ENCODE results near the gene KRTAP4-6. TPM values are rescaled to one million over a fixed set of nuclear protein-coding genes. Genes with fewer than 3 reads are reported as not detected.

KRTAP4-6 gene
- total and polyA plus RNA-seq, 2 of the 13 experiments (the other 11 are each of a cell fraction or from before 2014, with no cell fraction given), result not detected

- Histone ChIP-seq H3K9me3 (ENCODE audit: low read length) (no peaks in the 10 kb centered on the region), H3K27ac (ENCODE audit: extremely low read length, insufficient read depth, low read length) (no peak overlapping the region), H3K79me2 (ENCODE audit: insufficient read depth, low read length) (no peaks in the 10 kb centered on the region), H3K36me3 (replicated peaks in 1 of 2; ENCODE audit: control insufficient read depth in 1 of 2, insufficient read depth in 2 of 2, low read length in 2 of 2) (no peaks in the 10 kb centered on the region), H4K20me1 (ENCODE audit: insufficient read depth, low read length) (no peaks in the 10 kb centered on the region), H3K27me3 (ENCODE audit: control insufficient read depth in 1 of 2, insufficient read depth in 2 of 2, low read length in 2 of 2) (peaks cover 0 to 33% of the 10 kb centered on the region in 2 experiments; a peak in 3 of 5 replicates), H3K4me3 (replicated peaks in 1 of 3; ENCODE audit: insufficient read depth in 1 of 3, low read depth in 2 of 3, low read length in 3 of 3) (no peak overlapping the region), H3K4me2 (ENCODE audit: low read depth, low read length) (no peak overlapping the region), H2AFZ (ENCODE audit: low read length) (no peak overlapping the region), H3K9ac (ENCODE audit: insufficient read depth, low read depth, low read length) (no peak overlapping the region), H3K4me1 (ENCODE audit: insufficient read depth, low read length) (no peaks in the 10 kb centered on the region)
- CTCF ChIA-PET (ENCODE audit: low intra/inter-chr PET ratio, low total read pairs), result no interaction called here
- POLR2A ChIA-PET, result no interaction called here
- WGBS (ENCODE audit: low lambda C conversion rate), result under 1% methylated on average over 3 of the region's 3 CpGs
- no peak for FAIRE-seq
- in situ Hi-C loops (cut with HindIII; ENCODE audit: extremely low pct_ligation_motif_present, low pct_unique_long_range_greater_than_20kb) (no loop called here), intact Hi-C loops (cut with micrococcal nuclease; ENCODE audit: unreplicated experiment) (loop anchor here (10.0 kb wide), 1 partner anchor 272 kb away; no protein-coding TSS in a partner anchor)
- no TSS peak for BruUV-seq (replicated peaks)
- ATAC-seq, result no peak
- no peak for DNase-seq (ENCODE audit: low spot score)
- no peak for TF ChIP-seq TCF7L2 (IDR thresholded peaks at IDR 0.05; ENCODE audit: low read depth, low read length)
- TF ChIP-seq ZNF121 (CRISPR knock-in tag; IDR thresholded peaks at IDR 0.05), result no peak
- no peak for TF ChIP-seq KLF11 (CRISPR knock-in tag; IDR thresholded peaks at IDR 0.05)
- TF ChIP-seq SMAD3 (CRISPR knock-in tag; IDR thresholded peaks at IDR 0.05), result no peak
- TF ChIP-seq BCL3 (CRISPR knock-in tag; IDR thresholded peaks at IDR 0.05), result no peak
- no peak for TF ChIP-seq KMT2A (CRISPR knock-in tag; IDR thresholded peaks at IDR 0.05)
- no peak for TF ChIP-seq ZSCAN29 (CRISPR knock-in tag; conservative IDR thresholded peaks at IDR 0.05)
- no peak for TF ChIP-seq ZNF616 (CRISPR knock-in tag; IDR thresholded peaks at IDR 0.05; ENCODE audit: low read depth)
- TF ChIP-seq LRRFIP1 (CRISPR knock-in tag; conservative IDR thresholded peaks at IDR 0.05), result no peak
- TF ChIP-seq ISL2 (CRISPR knock-in tag; IDR thresholded peaks at IDR 0.05), result no peak
- TF ChIP-seq, protein P1, sequence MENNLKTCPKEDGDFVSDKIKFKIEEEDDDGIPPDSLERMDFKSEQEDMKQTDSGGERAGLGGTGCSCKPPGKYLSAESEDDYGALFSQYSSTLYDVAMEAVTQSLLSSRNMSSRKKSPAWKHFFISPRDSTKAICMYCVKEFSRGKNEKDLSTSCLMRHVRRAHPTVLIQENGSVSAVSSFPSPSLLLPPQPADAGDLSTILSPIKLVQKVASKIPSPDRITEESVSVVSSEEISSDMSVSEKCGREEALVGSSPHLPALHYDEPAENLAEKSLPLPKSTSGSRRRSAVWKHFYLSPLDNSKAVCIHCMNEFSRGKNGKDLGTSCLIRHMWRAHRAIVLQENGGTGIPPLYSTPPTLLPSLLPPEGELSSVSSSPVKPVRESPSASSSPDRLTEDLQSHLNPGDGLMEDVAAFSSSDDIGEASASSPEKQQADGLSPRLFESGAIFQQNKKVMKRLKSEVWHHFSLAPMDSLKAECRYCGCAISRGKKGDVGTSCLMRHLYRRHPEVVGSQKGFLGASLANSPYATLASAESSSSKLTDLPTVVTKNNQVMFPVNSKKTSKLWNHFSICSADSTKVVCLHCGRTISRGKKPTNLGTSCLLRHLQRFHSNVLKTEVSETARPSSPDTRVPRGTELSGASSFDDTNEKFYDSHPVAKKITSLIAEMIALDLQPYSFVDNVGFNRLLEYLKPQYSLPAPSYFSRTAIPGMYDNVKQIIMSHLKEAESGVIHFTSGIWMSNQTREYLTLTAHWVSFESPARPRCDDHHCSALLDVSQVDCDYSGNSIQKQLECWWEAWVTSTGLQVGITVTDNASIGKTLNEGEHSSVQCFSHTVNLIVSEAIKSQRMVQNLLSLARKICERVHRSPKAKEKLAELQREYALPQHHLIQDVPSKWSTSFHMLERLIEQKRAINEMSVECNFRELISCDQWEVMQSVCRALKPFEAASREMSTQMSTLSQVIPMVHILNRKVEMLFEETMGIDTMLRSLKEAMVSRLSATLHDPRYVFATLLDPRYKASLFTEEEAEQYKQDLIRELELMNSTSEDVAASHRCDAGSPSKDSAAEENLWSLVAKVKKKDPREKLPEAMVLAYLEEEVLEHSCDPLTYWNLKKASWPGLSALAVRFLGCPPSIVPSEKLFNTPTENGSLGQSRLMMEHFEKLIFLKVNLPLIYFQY (CRISPR knock-in tag; IDR thresholded peaks at IDR 0.05; ENCODE audit: borderline replicate concordance), result no peak
Observed at GRCh38 chr17:41176744-41177387, 36.5 kb upstream of the KRTAP4-6 start.
